ENCODE results near the gene POU6F2. TPM values are rescaled to one million over a fixed set of nuclear protein-coding genes. Genes with fewer than 3 reads are reported as not detected.

POU6F2 gene
- total RNA-seq, 1 experiment from 2014 or later: 3.9 TPM

- BruUV-seq (replicated peaks): no TSS peak
- H3K4me1 Mint-ChIP-seq (ENCODE audit: low read depth, unreplicated experiment): no peaks in the 10 kb centered on the region
Measured at GRCh38 chr7:38973760-38974159, 3.9 kb upstream of the POU6F2 start.

DNA sequence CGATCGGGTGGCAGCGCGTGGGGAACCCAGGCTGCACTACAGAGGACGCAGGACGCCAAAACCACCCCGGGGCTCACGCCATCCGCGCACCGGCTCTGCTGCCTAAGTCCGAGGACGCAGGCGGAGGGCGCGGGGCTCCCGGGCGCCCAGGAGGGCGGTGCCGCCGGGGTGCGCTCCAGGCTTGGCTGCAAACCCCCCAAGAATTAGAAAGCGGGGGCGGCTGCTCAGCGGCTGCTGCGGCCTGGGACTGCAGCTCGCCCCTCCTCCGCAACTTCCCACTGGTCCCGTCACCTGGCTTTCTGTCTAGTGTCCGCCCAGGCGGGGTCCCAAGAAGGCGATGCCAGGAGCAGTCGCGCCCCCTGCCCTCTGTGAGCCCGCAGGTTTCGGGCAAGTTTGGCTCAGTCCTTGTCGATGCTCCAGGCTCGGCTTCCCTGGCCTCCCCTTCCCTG is 1.7 kb upstream of the POU6F2 start:
- H3K27ac Mint-ChIP-seq (ENCODE audit: unreplicated experiment): no peak overlapping the region
- H3K4me1 ChIP-seq: no peaks in the 10 kb centered on the region
- CTCF ChIA-PET: no interaction called here
- H3K27me3 ChIP-seq (replicated peaks; ENCODE audit: control insufficient read depth, insufficient read depth, low read length): no peaks in the 10 kb centered on the region
- POLR2A ChIA-PET: no interaction called here
- H3K36me3 ChIP-seq (ENCODE audit: control insufficient read depth, insufficient read depth, low read length): no peaks in the 10 kb centered on the region
- no peak overlapping the region for H3K4me3 Mint-ChIP-seq (ENCODE audit: unreplicated experiment)
- DNase-seq: no peak
- H3K4me3 ChIP-seq (ENCODE audit: low read depth, low read length): no peak overlapping the region
- TF ChIP-seq, protein P1, sequence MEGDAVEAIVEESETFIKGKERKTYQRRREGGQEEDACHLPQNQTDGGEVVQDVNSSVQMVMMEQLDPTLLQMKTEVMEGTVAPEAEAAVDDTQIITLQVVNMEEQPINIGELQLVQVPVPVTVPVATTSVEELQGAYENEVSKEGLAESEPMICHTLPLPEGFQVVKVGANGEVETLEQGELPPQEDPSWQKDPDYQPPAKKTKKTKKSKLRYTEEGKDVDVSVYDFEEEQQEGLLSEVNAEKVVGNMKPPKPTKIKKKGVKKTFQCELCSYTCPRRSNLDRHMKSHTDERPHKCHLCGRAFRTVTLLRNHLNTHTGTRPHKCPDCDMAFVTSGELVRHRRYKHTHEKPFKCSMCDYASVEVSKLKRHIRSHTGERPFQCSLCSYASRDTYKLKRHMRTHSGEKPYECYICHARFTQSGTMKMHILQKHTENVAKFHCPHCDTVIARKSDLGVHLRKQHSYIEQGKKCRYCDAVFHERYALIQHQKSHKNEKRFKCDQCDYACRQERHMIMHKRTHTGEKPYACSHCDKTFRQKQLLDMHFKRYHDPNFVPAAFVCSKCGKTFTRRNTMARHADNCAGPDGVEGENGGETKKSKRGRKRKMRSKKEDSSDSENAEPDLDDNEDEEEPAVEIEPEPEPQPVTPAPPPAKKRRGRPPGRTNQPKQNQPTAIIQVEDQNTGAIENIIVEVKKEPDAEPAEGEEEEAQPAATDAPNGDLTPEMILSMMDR (IDR thresholded peaks at IDR 0.05; ENCODE audit: insufficient read depth in 1 of 2, low read depth in 1 of 2, low read length in 1 of 2, severe bottlenecking in 1 of 2, unreplicated experiment in 1 of 2): no peak
- peaks cover 10% of the 10 kb centered on the region for H3K9me3 Mint-ChIP-seq (ENCODE audit: unreplicated experiment)
- no TSS peak for BruUV-seq (replicated peaks)
- no peaks in the 10 kb centered on the region for H3K9me3 ChIP-seq
- H3K27me3 Mint-ChIP-seq (ENCODE audit: insufficient read depth, unreplicated experiment): peaks cover 8% of the 10 kb centered on the region
- H3K36me3 Mint-ChIP-seq (ENCODE audit: insufficient read depth, unreplicated experiment): no peaks in the 10 kb centered on the region
- intact Hi-C loops (cut with micrococcal nuclease; ENCODE audit: unreplicated experiment): no loop called here
- no peaks in the 10 kb centered on the region for H3K4me1 Mint-ChIP-seq (ENCODE audit: low read depth, unreplicated experiment)

More at GRCh38 chr7:38973760-38974159, 3.9 kb upstream of the POU6F2 start:
- H3K36me3 Mint-ChIP-seq (ENCODE audit: insufficient read depth, unreplicated experiment): no peaks in the 10 kb centered on the region
- Histone ChIP-seq H3K36me3 (ENCODE audit: control insufficient read depth, insufficient read depth, low read length) (no peaks in the 10 kb centered on the region), H3K4me1 (no peaks in the 10 kb centered on the region), H3K4me3 (ENCODE audit: low read depth, low read length) (no peak overlapping the region), H3K9me3 (no peaks in the 10 kb centered on the region), H3K27me3 (replicated peaks; ENCODE audit: control insufficient read depth, insufficient read depth, low read length) (no peaks in the 10 kb centered on the region)
- intact Hi-C loops (cut with micrococcal nuclease; ENCODE audit: unreplicated experiment): no loop called here
- peaks cover 10% of the 10 kb centered on the region for H3K9me3 Mint-ChIP-seq (ENCODE audit: unreplicated experiment)
- ChIA-PET POLR2A (no interaction called here), CTCF (no interaction called here)
- no peak overlapping the region for H3K4me3 Mint-ChIP-seq (ENCODE audit: unreplicated experiment)
- H3K27ac Mint-ChIP-seq (ENCODE audit: unreplicated experiment): no peak overlapping the region
- no peak for DNase-seq
- H3K27me3 Mint-ChIP-seq (ENCODE audit: insufficient read depth, unreplicated experiment): peaks cover 8% of the 10 kb centered on the region
- TF ChIP-seq, protein P1 (IDR thresholded peaks at IDR 0.05; ENCODE audit: insufficient read depth in 1 of 2, low read depth in 1 of 2, low read length in 1 of 2, severe bottlenecking in 1 of 2, unreplicated experiment in 1 of 2): no peak

DNA sequence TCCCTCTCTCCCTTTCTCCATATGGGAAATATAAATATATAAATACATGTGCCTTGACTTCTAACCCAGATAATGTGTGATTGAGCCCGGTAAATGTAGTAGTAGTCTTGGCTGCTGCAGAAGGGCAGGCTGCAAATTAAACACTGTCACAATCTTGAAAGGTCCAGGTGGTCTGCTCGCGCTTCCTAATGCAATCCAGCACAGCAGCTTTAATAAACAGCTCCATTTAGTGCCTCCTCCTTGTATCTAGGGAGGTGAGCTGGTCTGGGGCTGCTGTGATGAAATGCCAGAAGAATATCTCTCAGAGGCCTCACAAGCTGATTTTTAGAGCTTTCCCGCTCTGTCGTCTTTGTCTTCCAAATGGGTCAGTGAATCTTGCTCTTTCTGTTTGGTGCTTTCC is 782 bp downstream of the POU6F2 start:
- ChIA-PET CTCF (no interaction called here), POLR2A (no interaction called here)
- Mint-ChIP-seq H3K27ac (ENCODE audit: unreplicated experiment) (no peak overlapping the region), H3K27me3 (ENCODE audit: insufficient read depth, unreplicated experiment) (peaks cover 10% of the 10 kb centered on the region), H3K36me3 (ENCODE audit: insufficient read depth, unreplicated experiment) (no peaks in the 10 kb centered on the region), H3K4me3 (ENCODE audit: unreplicated experiment) (no peak overlapping the region), H3K4me1 (ENCODE audit: low read depth, unreplicated experiment) (no peaks in the 10 kb centered on the region), H3K9me3 (ENCODE audit: unreplicated experiment) (peaks cover 8% of the 10 kb centered on the region)
- Histone ChIP-seq H3K4me1 (no peaks in the 10 kb centered on the region), H3K36me3 (ENCODE audit: control insufficient read depth, insufficient read depth, low read length) (no peaks in the 10 kb centered on the region), H3K27me3 (replicated peaks; ENCODE audit: control insufficient read depth, insufficient read depth, low read length) (no peaks in the 10 kb centered on the region), H3K9me3 (no peaks in the 10 kb centered on the region), H3K4me3 (ENCODE audit: low read depth, low read length) (no peak overlapping the region)
- intact Hi-C loops (cut with micrococcal nuclease; ENCODE audit: unreplicated experiment): no loop called here
- DNase-seq: no peak
- TF ChIP-seq, protein P1 (IDR thresholded peaks at IDR 0.05; ENCODE audit: insufficient read depth in 1 of 2, low read depth in 1 of 2, low read length in 1 of 2, severe bottlenecking in 1 of 2, unreplicated experiment in 1 of 2): no peak
- no TSS peak for BruUV-seq (replicated peaks)

All from Caco-2 (cell line).